ENCODE results near the gene PIK3AP1. TPM values are rescaled to one million over a fixed set of nuclear protein-coding genes. Genes with fewer than 3 reads are reported as not detected.

PIK3AP1 gene
- total RNA-seq, 1 donor from 2014 or later, result 5.9 TPM

- H3K4me1 ChIP-seq, result no peaks in the 10 kb centered on the region
- H3K27me3 ChIP-seq, result no peaks in the 10 kb centered on the region
- TF ChIP-seq CTCF (IDR thresholded peaks at IDR 0.05), result no peak
- intact Hi-C loops (cut with DNase I), result no loop called here
- H3K27ac ChIP-seq, result no peak overlapping the region
- H3K9me3 ChIP-seq, result no peaks in the 10 kb centered on the region
- H3K36me3 ChIP-seq, result no peaks in the 10 kb centered on the region
- no peak for DNase-seq (ENCODE audit: low spot score in 2 of 2)
- no peak overlapping the region for H3K4me3 ChIP-seq
Observed at GRCh38 chr10:96706331-96706853, 13.9 kb downstream of the PIK3AP1 start.

DNA sequence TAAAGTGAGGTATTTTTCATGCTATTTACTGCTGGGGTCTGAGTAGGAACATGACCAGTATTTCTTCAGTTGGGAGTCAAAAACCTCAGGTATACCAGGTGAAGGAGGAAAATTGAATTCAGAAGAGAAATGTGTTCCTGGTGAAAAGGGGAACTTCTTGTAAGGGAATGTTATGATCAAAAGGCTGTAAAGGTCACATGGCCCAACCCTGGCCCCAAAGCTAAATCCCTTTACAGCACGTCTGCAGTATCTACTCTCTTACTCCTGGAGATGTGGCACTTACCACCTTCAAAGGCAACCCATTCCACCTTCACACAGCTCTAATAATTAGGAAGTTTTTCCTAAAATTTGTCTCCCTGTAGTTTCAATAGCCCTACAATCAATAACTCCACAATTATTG, 15.2 kb downstream of the PIK3AP1 start:
- TF ChIP-seq CTCF (IDR thresholded peaks at IDR 0.05), result no peak

GRCh38 chr10:96704563-96704962, 15.8 kb downstream of the PIK3AP1 start:
- Histone ChIP-seq H3K27ac (no peak overlapping the region), H3K36me3 (no peaks in the 10 kb centered on the region), H3K4me3 (no peak overlapping the region), H3K9me3 (no peaks in the 10 kb centered on the region), H3K4me1 (no peaks in the 10 kb centered on the region), H3K27me3 (no peaks in the 10 kb centered on the region)
- intact Hi-C loops (cut with DNase I), result no loop called here
- TF ChIP-seq CTCF (IDR thresholded peaks at IDR 0.05), result no peak
- DNase-seq (ENCODE audit: low spot score in 2 of 2), result no peak

More for the DNA sequence above, 15.2 kb downstream of the PIK3AP1 start:
- Histone ChIP-seq H3K9me3 (no peaks in the 10 kb centered on the region), H3K36me3 (no peaks in the 10 kb centered on the region), H3K4me1 (no peaks in the 10 kb centered on the region), H3K27ac (no peak overlapping the region), H3K27me3 (no peaks in the 10 kb centered on the region), H3K4me3 (no peak overlapping the region)
- intact Hi-C loops (cut with DNase I), result no loop called here
- DNase-seq (ENCODE audit: low spot score in 2 of 2), result no peak

DNA sequence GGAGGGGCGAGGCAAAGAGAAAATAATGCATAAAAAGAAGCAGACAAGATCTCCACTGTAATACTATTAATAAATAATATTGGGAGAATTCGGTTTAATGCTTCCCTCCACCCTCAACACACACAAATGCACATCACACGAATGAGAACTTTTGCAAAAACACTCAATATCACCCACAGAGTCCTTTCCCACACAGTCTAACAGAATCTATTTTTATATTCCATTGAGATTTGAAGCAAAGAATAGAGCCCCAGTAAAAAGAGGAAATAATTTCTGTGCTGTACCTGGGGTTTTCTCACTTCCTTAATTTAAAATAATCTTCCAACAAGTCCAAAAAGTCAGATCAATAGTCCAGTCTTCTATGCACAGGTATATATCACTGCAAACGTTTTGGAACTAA, 17.0 kb downstream of the PIK3AP1 start:
- H3K27ac ChIP-seq, result no peak overlapping the region
- no peak overlapping the region for H3K4me3 ChIP-seq
- H3K27me3 ChIP-seq, result no peaks in the 10 kb centered on the region
- intact Hi-C loops (cut with DNase I), result no loop called here
- no peaks in the 10 kb centered on the region for H3K36me3 ChIP-seq
- DNase-seq (ENCODE audit: low spot score in 2 of 2), result no peak
- no peak for TF ChIP-seq CTCF (IDR thresholded peaks at IDR 0.05)
- no peaks in the 10 kb centered on the region for H3K4me1 ChIP-seq
- no peaks in the 10 kb centered on the region for H3K9me3 ChIP-seq

- Histone ChIP-seq H3K27ac (no peak overlapping the region), H3K36me3 (no peaks in the 10 kb centered on the region), H3K9me3 (no peaks in the 10 kb centered on the region), H3K27me3 (no peaks in the 10 kb centered on the region), H3K4me1 (no peaks in the 10 kb centered on the region), H3K4me3 (no peak overlapping the region)
- intact Hi-C loops (cut with DNase I), result no loop called here
- DNase-seq (ENCODE audit: low spot score in 2 of 2), result no peak
- TF ChIP-seq CTCF (IDR thresholded peaks at IDR 0.05), result no peak
Observed at GRCh38 chr10:96701265-96701664, 19.0 kb downstream of the PIK3AP1 start.
